H9 (cell line): ENCODE results near the gene AIG1. TPM values are rescaled to one million over a fixed set of nuclear protein-coding genes. Genes with fewer than 3 reads are reported as not detected.

ENCODE experiments used
- DNase-seq: peaks from one replicate; pipeline ENCODE4 v3.0.0-alpha.2; 2017
- H2AFZ ChIP-seq: one replicate; pipeline ENCODE4 v1.6.1; 2013; ENCODE audit warnings: mild to moderate bottlenecking, low read length, control low read depth, moderate library complexity
- H2AK5ac ChIP-seq: 2 replicates; pipeline ENCODE4 v1.6.1; 2013; ENCODE audit warnings: low read length, control low read depth, mixed read lengths; ENCODE audit not compliant: insufficient read length
- H2BK120ac ChIP-seq: one replicate; pipeline ENCODE4 v1.6.1; 2013; ENCODE audit warnings: low read depth, mild to moderate bottlenecking, low read length, control low read depth, inconsistent platforms; ENCODE audit not compliant: poor library complexity, severe bottlenecking
- H2BK12ac ChIP-seq: 2 replicates; pipeline ENCODE4 v1.6.1; 2013; ENCODE audit warnings: low read length, control low read depth, mixed read lengths, low read depth; ENCODE audit not compliant: insufficient read length
- H2BK15ac ChIP-seq: 2 replicates; pipeline ENCODE4 v1.6.1; 2013; ENCODE audit warnings: low read depth, low read length, control low read depth
- H2BK20ac ChIP-seq: one replicate; pipeline ENCODE4 v1.6.1; 2013; ENCODE audit warnings: low read depth, mild to moderate bottlenecking, low read length, control low read depth, inconsistent platforms; ENCODE audit not compliant: poor library complexity, severe bottlenecking
- H2BK5ac ChIP-seq: 2 replicates; pipeline ENCODE4 v1.6.1; 2013; ENCODE audit warnings: low read length, control low read depth, mixed read lengths; ENCODE audit not compliant: insufficient read length
- H3K14ac ChIP-seq: 2 replicates; pipeline ENCODE4 v1.6.1; 2013; ENCODE audit warnings: low read length, control low read depth; ENCODE audit not compliant: insufficient read depth
- H3K18ac ChIP-seq: 2 replicates; pipeline ENCODE4 v1.6.1; 2013; ENCODE audit warnings: low read depth, mild to moderate bottlenecking, mixed read lengths, low read length, control low read depth; ENCODE audit not compliant: insufficient read length
- H3K23ac ChIP-seq: 2 replicates; pipeline ENCODE4 v1.6.1; 2013; ENCODE audit warnings: low read length, control low read depth, mixed read lengths, low read depth; ENCODE audit not compliant: insufficient read length
- H3K23me2 ChIP-seq: 2 replicates; pipeline ENCODE4 v1.6.1; 2013; ENCODE audit warnings: low read depth, mild to moderate bottlenecking, mixed read lengths, low read length, control low read depth; ENCODE audit not compliant: insufficient read length, poor library complexity, severe bottlenecking
- H3K27ac ChIP-seq: 2 replicates; pipeline ENCODE4 v1.5.1; 2013; ENCODE audit warnings: low read length, control low read depth, mixed read lengths, low read depth; ENCODE audit not compliant: insufficient read length
- H3K27me3 ChIP-seq: 2 replicates; pipeline ENCODE4 v1.6.1; 2013; ENCODE audit warnings: low read length, control low read depth, inconsistent platforms; ENCODE audit not compliant: insufficient read depth
- H3K4ac ChIP-seq: 2 replicates; pipeline ENCODE4 v1.6.1; 2013; ENCODE audit warnings: low read depth, mild to moderate bottlenecking, control low read depth, inconsistent platforms, low read length, moderate library complexity
- H3K4me1 ChIP-seq: 2 replicates; pipeline ENCODE4 v1.6.1; 2013; ENCODE audit warnings: low read length, control low read depth, inconsistent platforms; ENCODE audit not compliant: insufficient read depth
- H3K4me2 ChIP-seq: 2 replicates; pipeline ENCODE4 v1.6.1; 2013; ENCODE audit warnings: low read length, control low read depth, mixed read lengths; ENCODE audit not compliant: insufficient read length, insufficient read depth
- H3K56ac ChIP-seq: 2 replicates; pipeline ENCODE4 v1.6.1; 2013; ENCODE audit warnings: low read depth, mild to moderate bottlenecking, mixed read lengths, low read length, control low read depth; ENCODE audit not compliant: insufficient read length
- H3K79me1 ChIP-seq: 2 replicates; pipeline ENCODE4 v1.6.1; 2013; ENCODE audit warnings: low read depth, mild to moderate bottlenecking, moderate library complexity, low read length, control low read depth, inconsistent platforms; ENCODE audit not compliant: insufficient read depth, poor library complexity, severe bottlenecking
- H3K79me2 ChIP-seq: 2 replicates; pipeline ENCODE4 v1.6.1; 2013; ENCODE audit warnings: low read length, control low read depth, inconsistent platforms; ENCODE audit not compliant: insufficient read depth
- H3K9ac ChIP-seq: 2 replicates; pipeline ENCODE4 v1.6.1; 2013; ENCODE audit warnings: low read length, control low read depth, mixed read lengths; ENCODE audit not compliant: insufficient read length; ENCODE audit errors: extremely low read depth
- H3K9me3 ChIP-seq: one replicate; pipeline ENCODE4 v1.6.1; 2013; ENCODE audit warnings: low read depth, low read length, inconsistent platforms; ENCODE audit not compliant: control insufficient read depth
- H3T11ph ChIP-seq: one replicate; pipeline ENCODE4 v1.6.1; 2013; ENCODE audit warnings: mild to moderate bottlenecking, low read length, control low read depth, inconsistent platforms
- H4K20me1 ChIP-seq: one replicate; pipeline ENCODE4 v1.6.1; 2013; ENCODE audit not compliant: control insufficient read depth, insufficient read length, insufficient read depth
- H4K5ac ChIP-seq: 2 replicates; pipeline ENCODE4 v1.6.1; 2013; ENCODE audit warnings: low read depth, mild to moderate bottlenecking, mixed read lengths, low read length, control low read depth; ENCODE audit not compliant: insufficient read length
- H4K8ac ChIP-seq: replicated peaks from 2 replicates; pipeline ENCODE4 v1.6.1; 2013; ENCODE audit warnings: low read length, control low read depth, mixed read lengths, low read depth; ENCODE audit not compliant: insufficient read length
- H4K91ac ChIP-seq: 2 replicates; pipeline ENCODE4 v1.6.1; 2013; ENCODE audit warnings: low read depth, mild to moderate bottlenecking, moderate library complexity, mixed read lengths, low read length, control low read depth; ENCODE audit not compliant: insufficient read length
- H3K27ac Mint-ChIP-seq, 3 experiments: 2 replicates in 2 of 3; 3 replicates in 1 of 3; pipeline ENCODE4 v1.8.0; 2020 to 2021; ENCODE audit warnings: mixed read lengths in 3 of 3, mild to moderate bottlenecking in 1 of 3, moderate library complexity in 1 of 3
- H3K27me3 Mint-ChIP-seq: 2 replicates; pipeline ENCODE4 v1.8.0; 2021; ENCODE audit warnings: low read depth, mild to moderate bottlenecking, moderate library complexity, mixed read lengths
- H3K36me3 Mint-ChIP-seq, 3 experiments: 2 replicates in 2 of 3; 3 replicates in 1 of 3; pipeline ENCODE4 v1.8.0; 2020 to 2021; ENCODE audit warnings: low read depth in 3 of 3, mixed read lengths in 3 of 3; ENCODE audit not compliant: insufficient read depth in 1 of 3
- H3K4me1 Mint-ChIP-seq, 2 experiments: 2 replicates each; pipeline ENCODE4 v1.8.0; 2020; ENCODE audit warnings: mixed read lengths in 2 of 2
- H3K4me3 Mint-ChIP-seq, 2 experiments: 2 replicates in 1 of 2; 3 replicates in 1 of 2; pipeline ENCODE4 v1.8.0; 2020 to 2021; ENCODE audit warnings: mild to moderate bottlenecking in 2 of 2, mixed read lengths in 2 of 2, moderate library complexity in 1 of 2
- H3K9me3 Mint-ChIP-seq, 2 experiments: 2 replicates in 1 of 2; 3 replicates in 1 of 2; pipeline ENCODE4 v1.8.0; 2020; ENCODE audit warnings: mild to moderate bottlenecking in 2 of 2, mixed read lengths in 2 of 2, moderate library complexity in 1 of 2
- CTCF ChIP-seq: fragments of 200-600 bp; sonication (generic); conservative IDR thresholded peaks from 3 replicates; pipeline ENCODE4 v1.8.0; 2021; ENCODE audit warnings: antibody characterized with exemption, mild to moderate bottlenecking
- WGBS: extraction: QIAGEN DNeasy Blood & Tissue Kit; methylation state at CpG from one replicate; pipeline ENCODE4 v1.1.7; 2013; ENCODE audit warnings: missing lambda C conversion rate, low lambda C conversion rate, mixed read lengths; ENCODE audit not compliant: insufficient read length; ENCODE audit errors: extremely low coverage; 5-methylcytosine and 5-hydroxymethylcytosine counted together
- total RNA-seq: library from RNA; stranded (reverse); gene quantifications from 2 replicates; pipeline ENCODE4 v1.2.1, GENCODE V29; 2021

Gene AIG1
- total RNA-seq, 1 experiment from 2014 or later: 44.6 TPM

GRCh38 chr6:143283887-143284645 is 223.4 kb downstream of the AIG1 start:
- H2AK5ac ChIP-seq: no peak overlapping the region
- H3K27me3 Mint-ChIP-seq: no peaks in the 10 kb centered on the region
- no peak for DNase-seq

More at GRCh38 chr6:143283887-143284645, 223.4 kb downstream of the AIG1 start:
- no peak overlapping the region for H2AFZ ChIP-seq
- no peak overlapping the region for H2BK20ac ChIP-seq
- no peaks in the 10 kb centered on the region for H3K9me3 ChIP-seq
- no peak overlapping the region for H4K5ac ChIP-seq
- no peaks in the 10 kb centered on the region for H3K79me1 ChIP-seq
- no peak overlapping the region for H3K9ac ChIP-seq
- Mint-ChIP-seq H3K27ac (peak overlapping the region in 1 of 3 experiments; percentile 72; a peak in 1 of 7 replicates), H3K9me3 (no peaks in the 10 kb centered on the region), H3K36me3 (peaks cover 0 to 3% (median 3%) of the 10 kb centered on the region in 3 experiments; a peak in 4 of 7 replicates), H3K4me1 (peaks cover 26% of the 10 kb centered on the region in 2 experiments), H3K4me3 (no peak overlapping the region)
- no peaks in the 10 kb centered on the region for H4K20me1 ChIP-seq
- no peak overlapping the region for H2BK5ac ChIP-seq
- no peak overlapping the region for H2BK12ac ChIP-seq
- H3K27ac ChIP-seq: no peak overlapping the region
- H3K4ac ChIP-seq: no peak overlapping the region
- TF ChIP-seq CTCF: no peak
- no peak overlapping the region for H4K91ac ChIP-seq
- H3K23ac ChIP-seq: no peak overlapping the region
- no peak overlapping the region for H3K14ac ChIP-seq
- no peak overlapping the region for H3K56ac ChIP-seq
- H4K8ac ChIP-seq: no peak overlapping the region
- H2BK120ac ChIP-seq: no peak overlapping the region
- H3K79me2 ChIP-seq: no peaks in the 10 kb centered on the region
- WGBS: no CpG with 5 or more reads among the region's 13 CpGs
- H3T11ph ChIP-seq: no peak overlapping the region
- H3K18ac ChIP-seq: no peak overlapping the region
- H3K4me2 ChIP-seq: no peak overlapping the region
- H3K27me3 ChIP-seq: no peaks in the 10 kb centered on the region
- no peak overlapping the region for H2BK15ac ChIP-seq
- peaks cover 4% of the 10 kb centered on the region; the same call in 1 of the 2 replicates for H3K4me1 ChIP-seq
- H3K23me2 ChIP-seq: no peaks in the 10 kb centered on the region
